Liver (tissue), 9 donors: ENCODE data around the gene CARD19. TPM values are rescaled to one million over a fixed set of nuclear protein-coding genes. Genes with fewer than 3 reads are reported as not detected.

Experiments used
- DNase-seq: peaks from one replicate; pipeline ENCODE4 v3.0.0-alpha.2; 2017; ENCODE audit warnings: low spot score
- H3K27ac ChIP-seq, 2 donors: one replicate each; pipeline ENCODE4 v1.7.0; 2013; ENCODE audit warnings: inconsistent platforms in 2 of 2, low read length in 2 of 2, control low read depth in 1 of 2, low read depth in 1 of 2, mild to moderate bottlenecking in 1 of 2
- H3K27me3 ChIP-seq, 4 donors: one replicate each; pipeline versions ENCODE4 v1.6.1 to v1.7.0; 2013; ENCODE audit warnings: low read length in 3 of 4, inconsistent platforms in 1 of 4, mild to moderate bottlenecking in 1 of 4, moderate library complexity in 1 of 4; ENCODE audit not compliant: control insufficient read depth in 4 of 4, insufficient read depth in 4 of 4
- H3K36me3 ChIP-seq, 4 donors: one replicate each; pipeline versions ENCODE4 v1.6.1 to v1.7.0; 2013; ENCODE audit warnings: low read length in 3 of 4, mild to moderate bottlenecking in 3 of 4, low read depth in 1 of 4, moderate library complexity in 1 of 4; ENCODE audit not compliant: control insufficient read depth in 4 of 4, insufficient read depth in 3 of 4
- H3K4me1 ChIP-seq, 4 donors: one replicate each; pipeline versions ENCODE4 v1.6.1 to v1.7.0; 2013; ENCODE audit warnings: low read length in 3 of 4, mild to moderate bottlenecking in 3 of 4, moderate library complexity in 1 of 4; ENCODE audit not compliant: control insufficient read depth in 4 of 4, insufficient read depth in 4 of 4
- H3K4me3 ChIP-seq, 3 donors: one replicate each; pipeline versions ENCODE4 v1.6.1 to v1.7.0; 2013; ENCODE audit warnings: low read length in 3 of 3, control low read depth in 1 of 3, low read depth in 1 of 3, mild to moderate bottlenecking in 1 of 3
- H3K9ac ChIP-seq, 2 donors: one replicate each; pipeline ENCODE4 v1.7.0; 2013; ENCODE audit warnings: low read length in 2 of 2, mild to moderate bottlenecking in 2 of 2, moderate library complexity in 2 of 2, control low read depth in 1 of 2, low read depth in 1 of 2
- H3K9me3 ChIP-seq, 4 donors: one replicate each; pipeline versions ENCODE4 v1.6.1 to v1.7.0; 2013; ENCODE audit warnings: low read length in 3 of 4; ENCODE audit not compliant: control insufficient read depth in 4 of 4
- EGR1 ChIP-seq, 2 donors: IDR thresholded peaks; 2 replicates each; pipeline ENCODE4 v1.6.1; 2016 to 2018; ENCODE audit warnings: antibody characterized with exemption in 2 of 2, low read depth in 2 of 2
- FOXA1 ChIP-seq: IDR thresholded peaks from 2 replicates; pipeline ENCODE4 v1.6.1; 2016; ENCODE audit warnings: antibody characterized with exemption
- FOXA2 ChIP-seq: IDR thresholded peaks from 2 replicates; pipeline ENCODE4 v1.6.1; 2016; ENCODE audit warnings: antibody characterized with exemption
- GABPA ChIP-seq, 2 donors: IDR thresholded peaks in 1 of 2; conservative IDR thresholded peaks in 1 of 2; 2 replicates each; pipeline ENCODE4 v1.6.1; 2016; ENCODE audit warnings: antibody characterized with exemption in 2 of 2, mild to moderate bottlenecking in 1 of 2, moderate library complexity in 1 of 2
- HNF4A ChIP-seq, 2 donors: conservative IDR thresholded peaks; 2 replicates each; pipeline ENCODE4 v1.6.1; 2016; ENCODE audit warnings: antibody characterized with exemption in 2 of 2, mild to moderate bottlenecking in 2 of 2
- HNF4G ChIP-seq: IDR thresholded peaks from 2 replicates; pipeline ENCODE4 v1.6.1; 2016; ENCODE audit warnings: antibody characterized with exemption
- JUND ChIP-seq, 2 donors: IDR thresholded peaks; 2 replicates each; pipeline ENCODE4 v1.6.1; 2016; ENCODE audit warnings: antibody characterized with exemption in 2 of 2
- NR2F2 ChIP-seq: IDR thresholded peaks from 2 replicates; pipeline ENCODE4 v1.6.1; 2016; ENCODE audit warnings: antibody characterized with exemption
- RAD21 ChIP-seq, 2 donors: IDR thresholded peaks; 2 replicates each; pipeline ENCODE4 v1.6.1; 2016; ENCODE audit warnings: antibody characterized with exemption in 2 of 2, mild to moderate bottlenecking in 2 of 2
- SP1 ChIP-seq: IDR thresholded peaks from 2 replicates; pipeline ENCODE4 v1.6.1; 2018; ENCODE audit warnings: antibody characterized with exemption, mild to moderate bottlenecking
- TAF1 ChIP-seq: conservative IDR thresholded peaks from 2 replicates; pipeline ENCODE4 v1.6.1; 2016; ENCODE audit warnings: antibody characterized with exemption, mild to moderate bottlenecking
- WGBS: extraction: QIAGEN DNeasy Blood & Tissue Kit; methylation state at CpG from one replicate; pipeline ENCODE4 v1.1.7; 2013; 5-methylcytosine and 5-hydroxymethylcytosine counted together
- polyA plus RNA-seq, 2 donors: library from polyadenylated mRNA; stranded (reverse) in 1 of 2; unstranded in 1 of 2; fragments of 200-250 nt in 1 of 2; fragments of >200 nt in 1 of 2; fragmentation: Nextera tagmentation in 1 of 2; extraction: Ambion mirVana in 1 of 2; gene quantifications; one replicate each; pipeline versions ENCODE4 v1.2.1 to v1.2.3, GENCODE V29; 2013 to 2015
- total RNA-seq, 2 donors: library from RNA; depleted of rRNA; stranded (reverse); fragments of >200 nt; gene quantifications; one replicate each; pipeline ENCODE4 v1.2.3, GENCODE V29; 2014
- TF ChIP-seq, protein P1 (sequence below): IDR thresholded peaks from 2 replicates; pipeline ENCODE4 v1.6.1; 2016; ENCODE audit warnings: antibody characterized with exemption, mild to moderate bottlenecking
- TF ChIP-seq, protein P2 (sequence below): IDR thresholded peaks from 2 replicates; pipeline ENCODE4 v1.6.1; 2016; ENCODE audit warnings: antibody characterized with exemption
- TF ChIP-seq, protein P3 (sequence below): fragments of 150-350 bp; IDR thresholded peaks from 2 replicates; pipeline ENCODE4 v1.5.1; 2017; ENCODE audit warnings: improper control_type of control experiment, low read depth, low read length; ENCODE audit not compliant: missing input control
- TF ChIP-seq, protein P4 (sequence below): IDR thresholded peaks from 2 replicates; pipeline ENCODE4 v1.6.1; 2016; ENCODE audit warnings: antibody characterized with exemption
- TF ChIP-seq, protein P5 (sequence below): IDR thresholded peaks from 2 replicates; pipeline ENCODE4 v1.6.1; 2016; ENCODE audit warnings: antibody characterized with exemption
- donor health status: healthy.
- donor health status: healthy.
- donor health status: healthy.
- donor health status: healthy.
- donor health status: healthy.

Gene CARD19
- total and polyA plus RNA-seq, 4 donors = 13.0 to 18.2 (median 16.3) TPM

DNA sequence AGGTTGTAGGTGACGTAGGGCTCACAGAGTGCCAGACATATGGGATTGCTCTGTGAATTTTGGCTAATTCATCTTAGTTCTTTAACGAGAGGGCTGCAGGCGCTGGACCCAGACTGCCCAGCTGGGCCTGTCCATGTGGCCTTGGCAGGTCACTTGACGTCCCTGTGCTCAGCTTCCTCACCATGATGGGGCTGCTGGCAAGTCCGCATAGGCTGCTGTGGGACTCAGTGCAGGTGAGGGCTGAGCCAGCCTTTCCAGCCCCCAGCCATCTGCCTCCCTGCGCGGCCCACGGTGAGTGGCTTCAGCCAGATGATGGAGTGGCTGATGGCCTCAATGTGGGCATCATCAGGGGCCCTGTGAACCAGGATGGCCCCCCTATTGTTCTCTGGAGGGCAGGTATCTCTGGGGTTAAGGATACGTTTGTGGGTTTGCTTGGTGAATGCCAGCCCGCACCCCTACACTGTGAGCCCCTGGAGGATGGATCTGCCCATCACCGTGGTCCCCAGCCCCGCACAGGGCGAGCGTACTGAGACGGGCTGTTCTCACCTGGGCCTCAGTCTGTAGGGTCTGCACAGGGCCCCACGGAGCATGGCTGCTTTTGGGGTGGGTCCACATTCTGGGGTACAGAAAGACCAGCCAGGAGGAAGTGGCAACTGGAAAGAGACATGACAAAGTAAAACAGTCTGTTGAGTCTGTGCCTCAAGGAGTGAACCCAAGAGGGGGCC, 3.7 kb downstream of the CARD19 start:
- Histone ChIP-seq H3K36me3 (no peaks in the 10 kb centered on the region), H3K4me1 (peaks cover 8 to 23% (median 17%) of the 10 kb centered on the region in 4 donors), H3K27ac (peak overlapping the region in 1 of 2 donors; percentile 20), H3K4me3 (no peak overlapping the region), H3K9me3 (no peaks in the 10 kb centered on the region), H3K27me3 (no peaks in the 10 kb centered on the region), H3K9ac (no peak overlapping the region)
- TF ChIP-seq GABPA (IDR thresholded peaks at IDR 0.05 in 1 of 2, conservative IDR thresholded peaks at IDR 0.05 in 1 of 2) (no peak), HNF4A (conservative IDR thresholded peaks at IDR 0.05) (no peak), RAD21 (IDR thresholded peaks at IDR 0.05) (no peak), SP1 (no peak), HNF4G (no peak), NR2F2 (no peak), EGR1 (IDR thresholded peaks at IDR 0.05; ENCODE audit: low read depth in 2 of 2) (no peak), FOXA2 (no peak), FOXA1 (no peak), TAF1 (no peak), JUND (IDR thresholded peaks at IDR 0.05) (no peak)
- TF ChIP-seq, protein P1, sequence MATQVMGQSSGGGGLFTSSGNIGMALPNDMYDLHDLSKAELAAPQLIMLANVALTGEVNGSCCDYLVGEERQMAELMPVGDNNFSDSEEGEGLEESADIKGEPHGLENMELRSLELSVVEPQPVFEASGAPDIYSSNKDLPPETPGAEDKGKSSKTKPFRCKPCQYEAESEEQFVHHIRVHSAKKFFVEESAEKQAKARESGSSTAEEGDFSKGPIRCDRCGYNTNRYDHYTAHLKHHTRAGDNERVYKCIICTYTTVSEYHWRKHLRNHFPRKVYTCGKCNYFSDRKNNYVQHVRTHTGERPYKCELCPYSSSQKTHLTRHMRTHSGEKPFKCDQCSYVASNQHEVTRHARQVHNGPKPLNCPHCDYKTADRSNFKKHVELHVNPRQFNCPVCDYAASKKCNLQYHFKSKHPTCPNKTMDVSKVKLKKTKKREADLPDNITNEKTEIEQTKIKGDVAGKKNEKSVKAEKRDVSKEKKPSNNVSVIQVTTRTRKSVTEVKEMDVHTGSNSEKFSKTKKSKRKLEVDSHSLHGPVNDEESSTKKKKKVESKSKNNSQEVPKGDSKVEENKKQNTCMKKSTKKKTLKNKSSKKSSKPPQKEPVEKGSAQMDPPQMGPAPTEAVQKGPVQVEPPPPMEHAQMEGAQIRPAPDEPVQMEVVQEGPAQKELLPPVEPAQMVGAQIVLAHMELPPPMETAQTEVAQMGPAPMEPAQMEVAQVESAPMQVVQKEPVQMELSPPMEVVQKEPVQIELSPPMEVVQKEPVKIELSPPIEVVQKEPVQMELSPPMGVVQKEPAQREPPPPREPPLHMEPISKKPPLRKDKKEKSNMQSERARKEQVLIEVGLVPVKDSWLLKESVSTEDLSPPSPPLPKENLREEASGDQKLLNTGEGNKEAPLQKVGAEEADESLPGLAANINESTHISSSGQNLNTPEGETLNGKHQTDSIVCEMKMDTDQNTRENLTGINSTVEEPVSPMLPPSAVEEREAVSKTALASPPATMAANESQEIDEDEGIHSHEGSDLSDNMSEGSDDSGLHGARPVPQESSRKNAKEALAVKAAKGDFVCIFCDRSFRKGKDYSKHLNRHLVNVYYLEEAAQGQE = no peak
- TF ChIP-seq, protein P2, sequence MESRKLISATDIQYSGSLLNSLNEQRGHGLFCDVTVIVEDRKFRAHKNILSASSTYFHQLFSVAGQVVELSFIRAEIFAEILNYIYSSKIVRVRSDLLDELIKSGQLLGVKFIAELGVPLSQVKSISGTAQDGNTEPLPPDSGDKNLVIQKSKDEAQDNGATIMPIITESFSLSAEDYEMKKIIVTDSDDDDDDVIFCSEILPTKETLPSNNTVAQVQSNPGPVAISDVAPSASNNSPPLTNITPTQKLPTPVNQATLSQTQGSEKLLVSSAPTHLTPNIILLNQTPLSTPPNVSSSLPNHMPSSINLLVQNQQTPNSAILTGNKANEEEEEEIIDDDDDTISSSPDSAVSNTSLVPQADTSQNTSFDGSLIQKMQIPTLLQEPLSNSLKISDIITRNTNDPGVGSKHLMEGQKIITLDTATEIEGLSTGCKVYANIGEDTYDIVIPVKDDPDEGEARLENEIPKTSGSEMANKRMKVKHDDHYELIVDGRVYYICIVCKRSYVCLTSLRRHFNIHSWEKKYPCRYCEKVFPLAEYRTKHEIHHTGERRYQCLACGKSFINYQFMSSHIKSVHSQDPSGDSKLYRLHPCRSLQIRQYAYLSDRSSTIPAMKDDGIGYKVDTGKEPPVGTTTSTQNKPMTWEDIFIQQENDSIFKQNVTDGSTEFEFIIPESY = no peak
- TF ChIP-seq, protein P3, sequence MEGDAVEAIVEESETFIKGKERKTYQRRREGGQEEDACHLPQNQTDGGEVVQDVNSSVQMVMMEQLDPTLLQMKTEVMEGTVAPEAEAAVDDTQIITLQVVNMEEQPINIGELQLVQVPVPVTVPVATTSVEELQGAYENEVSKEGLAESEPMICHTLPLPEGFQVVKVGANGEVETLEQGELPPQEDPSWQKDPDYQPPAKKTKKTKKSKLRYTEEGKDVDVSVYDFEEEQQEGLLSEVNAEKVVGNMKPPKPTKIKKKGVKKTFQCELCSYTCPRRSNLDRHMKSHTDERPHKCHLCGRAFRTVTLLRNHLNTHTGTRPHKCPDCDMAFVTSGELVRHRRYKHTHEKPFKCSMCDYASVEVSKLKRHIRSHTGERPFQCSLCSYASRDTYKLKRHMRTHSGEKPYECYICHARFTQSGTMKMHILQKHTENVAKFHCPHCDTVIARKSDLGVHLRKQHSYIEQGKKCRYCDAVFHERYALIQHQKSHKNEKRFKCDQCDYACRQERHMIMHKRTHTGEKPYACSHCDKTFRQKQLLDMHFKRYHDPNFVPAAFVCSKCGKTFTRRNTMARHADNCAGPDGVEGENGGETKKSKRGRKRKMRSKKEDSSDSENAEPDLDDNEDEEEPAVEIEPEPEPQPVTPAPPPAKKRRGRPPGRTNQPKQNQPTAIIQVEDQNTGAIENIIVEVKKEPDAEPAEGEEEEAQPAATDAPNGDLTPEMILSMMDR = no peak
- TF ChIP-seq, protein P4, sequence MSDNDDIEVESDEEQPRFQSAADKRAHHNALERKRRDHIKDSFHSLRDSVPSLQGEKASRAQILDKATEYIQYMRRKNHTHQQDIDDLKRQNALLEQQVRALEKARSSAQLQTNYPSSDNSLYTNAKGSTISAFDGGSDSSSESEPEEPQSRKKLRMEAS = no peak
- TF ChIP-seq, protein P5, sequence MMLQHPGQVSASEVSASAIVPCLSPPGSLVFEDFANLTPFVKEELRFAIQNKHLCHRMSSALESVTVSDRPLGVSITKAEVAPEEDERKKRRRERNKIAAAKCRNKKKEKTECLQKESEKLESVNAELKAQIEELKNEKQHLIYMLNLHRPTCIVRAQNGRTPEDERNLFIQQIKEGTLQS = no peak
- 94% methylated on average over 16 of the region's 16 CpGs for WGBS
- DNase-seq = no peak
